HG03460 (cell line): ENCODE measurements around the gene MYL11.
A peak's percentile ranks its signal among the peaks of the same experiment; 100 is the strongest.
"Not testable (repeated sequence)": the region's sequence is repeated elsewhere in the genome, so short reads cannot be mapped to it uniquely, and the experiment has no call there.

Experiments
- ATAC-seq: cut with Tn5 transposase; IDR thresholded peaks from one replicate; pipeline ENCODE4 v1.9.1; 2021; ENCODE audit not compliant: unreplicated experiment

MYL11 gene

GRCh38 chr16:30395155-30395991 lies 20.8 kb downstream of the MYL11 start, which contains the start of gene ZNF48:
Gene ZNF48, plus strand, starts transcription at chr16:30395420. Its CDS starts 375 bp downstream, at chr16:30395795.
- ATAC-seq, result peak; percentile 74

DNA sequence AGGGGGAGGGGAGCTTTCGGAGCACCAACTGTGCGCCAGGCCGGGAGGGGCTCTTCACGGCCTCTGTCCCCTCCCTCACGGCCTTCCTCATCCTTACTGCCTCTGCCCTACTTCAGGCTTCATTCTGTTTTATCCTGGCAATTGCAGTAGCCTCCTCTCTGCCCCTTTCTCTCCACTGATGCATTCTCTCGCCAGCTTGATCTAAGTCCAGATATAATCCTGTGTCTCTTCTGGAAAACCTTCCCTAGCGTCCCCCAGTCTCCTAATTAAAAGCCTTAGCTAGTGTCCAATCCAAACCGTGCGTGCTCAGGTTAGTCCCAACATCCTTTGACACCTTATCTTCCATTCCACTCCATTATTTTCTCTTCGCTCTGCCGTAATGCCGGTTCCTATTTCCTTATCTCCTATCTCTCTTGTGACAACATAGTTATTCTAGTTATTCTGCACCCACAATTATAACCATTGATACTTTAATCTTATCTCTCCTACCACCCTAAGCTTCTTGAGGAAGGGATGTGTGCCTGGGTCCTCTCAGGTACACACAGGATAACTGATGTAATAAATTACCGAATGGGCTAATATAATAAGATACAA lies 21.5 kb downstream of the MYL11 start:
- ATAC-seq, result peak; percentile 9

DNA sequence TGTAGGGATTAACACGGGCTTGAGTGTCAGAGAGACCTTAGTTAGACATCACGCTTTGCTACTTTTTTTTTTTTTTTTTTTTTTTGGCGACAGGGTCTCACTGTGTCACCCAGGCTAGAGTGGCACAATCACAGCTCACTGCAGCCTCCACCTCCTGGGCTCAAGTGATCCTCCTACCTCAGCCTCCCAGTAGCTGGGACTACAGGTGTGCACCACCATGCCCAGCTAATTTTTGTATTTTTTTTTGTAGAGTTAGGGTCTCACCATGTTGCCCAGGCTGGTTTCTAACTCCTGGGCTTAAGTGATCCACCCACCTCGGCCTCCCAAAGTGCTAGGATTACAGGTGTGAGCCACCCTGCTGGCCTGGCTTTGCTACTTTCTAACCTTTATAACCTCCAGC lies 22.0 kb downstream of the MYL11 start:
- not testable (repeated sequence) for ATAC-seq

DNA sequence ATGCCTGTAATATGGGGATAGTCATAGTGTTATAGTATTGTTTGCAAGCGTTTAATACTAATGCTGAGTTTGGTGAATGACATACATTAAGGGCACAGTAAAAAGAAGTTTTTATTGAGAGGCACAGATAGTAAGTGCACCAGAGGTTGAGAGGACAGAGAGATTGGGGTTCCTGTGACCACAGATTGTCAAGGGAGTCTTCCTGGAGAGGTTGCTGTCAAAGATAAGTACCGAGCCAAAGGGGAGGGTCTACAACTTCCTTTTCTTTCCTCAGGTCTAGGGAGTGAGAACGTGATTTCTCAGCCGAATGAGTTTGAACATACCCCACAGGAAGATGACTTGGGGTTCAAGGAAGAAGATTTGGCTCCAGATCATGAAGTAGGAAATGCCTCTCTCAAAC lies 22.5 kb downstream of the MYL11 start:
- ATAC-seq, result no peak

DNA sequence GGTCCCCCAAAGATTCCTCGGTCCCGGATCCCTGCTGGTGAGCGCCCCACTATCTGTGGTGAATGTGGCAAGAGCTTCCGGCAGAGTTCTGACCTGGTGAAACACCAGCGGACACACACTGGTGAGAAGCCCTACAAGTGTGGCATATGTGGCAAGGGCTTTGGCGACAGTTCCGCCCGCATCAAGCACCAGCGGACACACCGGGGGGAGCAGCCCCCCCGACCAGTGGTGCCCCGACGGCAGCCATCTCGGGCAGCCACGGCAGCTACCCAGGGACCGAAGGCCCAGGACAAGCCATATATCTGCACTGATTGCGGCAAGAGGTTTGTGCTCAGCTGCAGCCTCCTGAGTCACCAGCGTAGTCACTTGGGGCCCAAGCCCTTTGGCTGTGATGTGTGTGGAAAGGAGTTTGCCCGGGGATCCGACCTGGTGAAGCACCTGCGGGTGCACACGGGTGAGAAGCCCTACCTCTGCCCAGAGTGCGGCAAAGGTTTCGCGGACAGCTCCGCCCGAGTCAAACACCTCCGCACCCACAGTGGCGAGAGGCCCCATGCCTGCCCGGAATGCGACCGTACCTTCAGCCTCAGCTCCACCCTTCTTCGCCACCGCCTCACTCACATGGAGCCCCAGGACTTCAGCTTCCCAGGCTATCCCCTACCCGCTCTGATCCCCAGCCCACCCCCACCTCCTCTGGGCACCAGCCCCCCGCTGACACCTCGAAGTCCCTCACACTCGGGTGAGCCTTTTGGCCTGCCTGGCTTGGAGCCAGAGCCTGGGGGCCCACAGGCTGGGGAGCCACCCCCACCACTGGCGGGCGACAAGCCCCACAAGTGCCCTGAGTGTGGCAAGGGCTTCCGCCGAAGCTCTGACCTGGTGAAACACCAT lies 23.4 kb downstream of the MYL11 start:
- ATAC-seq, result no peak

GRCh38 chr16:30398661-30399434 lies 24.2 kb downstream of the MYL11 start:
- ATAC-seq, result no peak

DNA sequence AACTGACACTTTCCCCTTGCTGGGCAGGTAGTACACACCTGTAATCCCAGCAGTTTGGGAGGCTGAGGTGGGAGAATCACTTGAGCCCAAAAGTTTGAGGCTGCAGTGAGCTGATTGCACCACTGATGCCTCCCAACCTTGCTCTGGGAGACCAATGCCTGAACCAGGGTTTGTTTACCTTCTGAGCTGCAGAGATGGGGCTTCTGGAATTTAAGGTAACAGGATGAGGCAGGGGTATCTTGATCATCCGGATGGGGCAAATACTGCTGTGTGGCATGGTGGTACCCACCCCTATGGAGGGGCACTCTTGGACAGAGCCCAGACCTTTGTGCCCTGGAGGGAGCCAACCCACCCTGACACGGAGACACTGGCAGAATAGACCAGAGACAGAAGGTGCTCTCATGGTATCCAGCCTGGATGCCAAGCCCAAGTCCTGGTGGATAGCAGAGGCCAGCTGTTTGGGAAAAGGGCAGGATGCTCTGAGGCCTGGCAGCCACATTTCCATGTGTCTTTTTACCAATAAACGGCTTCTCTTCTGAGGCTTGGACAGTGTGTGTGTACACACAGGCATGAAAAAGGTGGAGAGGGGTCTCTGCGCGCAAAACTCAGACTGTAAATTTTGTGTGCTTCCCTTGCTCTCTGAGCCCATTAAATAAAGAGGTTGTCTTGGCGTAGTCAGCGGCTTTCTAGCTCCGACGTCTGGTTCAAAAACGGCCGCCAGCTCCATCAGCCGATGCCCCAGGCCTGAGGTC lies 25.0 kb downstream of the MYL11 start:
- no peak for ATAC-seq

DNA sequence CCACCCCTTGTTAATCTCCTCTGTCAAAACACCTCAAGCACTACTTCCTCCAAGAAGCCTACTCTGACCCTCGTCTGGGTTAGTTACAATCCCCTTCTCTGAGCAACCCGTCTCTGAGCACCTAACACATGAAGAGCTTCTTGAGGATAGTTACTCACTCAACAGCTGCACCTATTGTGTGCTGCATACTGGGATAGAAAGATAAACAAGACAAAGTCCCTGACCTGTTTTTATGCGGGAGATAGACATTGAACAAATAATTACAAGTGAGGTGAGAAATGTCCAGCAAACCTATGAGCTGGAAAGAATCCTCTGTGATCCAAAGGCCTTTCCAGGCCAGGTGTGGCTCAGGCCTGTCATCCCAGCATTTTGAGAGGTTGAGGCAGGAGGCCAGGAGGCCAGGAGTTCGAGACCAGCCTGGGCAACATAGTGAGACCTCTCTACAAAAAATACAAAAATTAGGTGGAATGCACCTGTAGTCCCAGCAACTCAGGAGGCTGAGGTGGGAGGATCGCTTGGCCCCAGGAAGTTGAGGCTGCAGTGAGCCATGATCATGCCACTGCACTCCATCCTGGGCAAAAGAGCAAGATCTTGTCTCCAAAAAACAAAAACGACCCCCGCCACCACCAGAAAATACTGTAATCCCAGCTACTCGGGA lies 27.3 kb downstream of the MYL11 start:
- no peak for ATAC-seq

GRCh38 chr16:30406795-30407101 lies 32.1 kb downstream of the MYL11 start:
- no peak for ATAC-seq

DNA sequence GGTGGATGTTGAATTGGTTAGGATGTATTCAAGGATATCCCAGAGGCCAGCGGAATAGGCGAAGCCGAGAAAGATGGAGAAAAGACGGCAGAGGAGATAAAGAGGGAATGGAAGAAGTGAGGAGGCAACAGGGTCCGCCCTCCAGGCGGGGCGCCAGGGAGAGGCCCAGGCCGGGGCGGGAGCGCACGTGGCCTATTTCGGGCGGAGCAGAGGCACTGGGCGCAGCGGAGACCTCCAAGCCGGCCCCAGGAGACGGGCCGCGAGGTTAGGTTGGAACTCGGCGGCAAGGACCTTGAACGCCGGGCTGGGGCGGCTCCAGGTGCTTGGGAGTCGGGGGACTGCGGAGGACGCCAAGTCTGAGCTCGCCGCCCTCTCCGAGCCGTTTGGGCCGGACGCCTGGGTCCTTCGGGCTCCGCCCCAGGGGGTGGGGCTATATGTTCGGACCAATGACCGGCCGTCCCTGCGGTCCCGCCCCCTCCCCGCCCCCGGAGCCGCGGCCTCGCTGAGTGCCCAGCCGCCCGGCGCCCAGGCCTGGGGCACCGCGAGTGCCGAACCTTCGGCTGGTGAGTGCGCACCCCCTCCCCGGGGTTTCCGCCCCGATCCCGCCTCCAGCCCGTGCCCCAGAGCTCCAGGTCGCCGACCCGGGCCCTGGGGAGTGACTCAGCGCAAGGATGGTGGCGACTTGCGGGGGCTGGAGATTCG lies 32.7 kb downstream of the MYL11 start, which contains the start of gene ZNF771:
ZNF771 (plus strand) TSS at position 505 of the 702 bp plus-strand sequence. CDS start 448 bp downstream, outside the sequence.
- ATAC-seq, result peak; percentile 77

- no peak for ATAC-seq
These were observed 33.4 kb downstream of the MYL11 start for GRCh38 chr16:30407804-30408534.

DNA sequence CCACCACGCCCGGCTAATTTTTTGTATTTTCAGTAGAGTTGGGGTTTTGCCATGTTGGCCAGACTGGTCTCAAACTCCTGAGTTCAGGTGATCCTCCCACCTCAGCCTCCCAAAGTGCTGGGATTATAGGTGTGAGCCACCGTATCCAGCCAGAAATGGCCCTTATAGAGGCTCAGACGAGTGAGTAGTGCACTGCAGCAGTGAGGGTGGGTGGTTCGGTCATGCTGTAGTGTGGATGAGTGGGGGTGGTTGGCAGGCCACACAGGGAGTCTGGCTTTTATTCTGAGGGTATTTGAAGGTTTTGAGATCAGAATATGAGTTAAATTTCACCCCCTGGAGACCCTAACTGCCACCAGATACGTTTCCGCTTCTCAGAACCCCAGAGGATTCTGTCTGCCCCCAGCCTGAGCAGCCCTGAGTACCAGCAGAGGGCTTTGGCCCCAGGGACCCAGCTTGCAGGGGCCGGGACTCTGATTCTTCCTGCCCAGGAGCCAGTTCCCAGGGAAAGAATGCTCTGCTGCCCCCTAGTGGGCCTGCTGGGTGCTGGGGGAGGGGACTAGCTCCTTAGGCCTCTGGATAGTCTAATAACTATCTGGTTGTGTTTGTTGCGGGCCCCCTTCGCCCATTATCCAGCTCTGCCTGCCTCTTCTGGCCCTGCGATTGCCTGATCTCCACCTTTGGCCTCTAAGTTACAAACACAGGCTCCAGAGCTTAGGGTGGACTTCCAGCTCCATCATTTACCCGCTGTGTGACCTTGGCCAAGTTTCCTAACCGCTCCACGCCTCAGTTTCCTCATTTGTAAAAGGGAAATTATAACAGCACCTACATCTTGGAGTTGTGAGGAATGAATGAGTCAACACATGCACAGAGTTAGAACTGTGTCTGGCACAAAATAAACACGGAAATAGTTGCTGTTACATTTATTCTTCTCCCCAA lies 34.8 kb downstream of the MYL11 start:
- ATAC-seq, result no peak

GRCh38 chr16:30413112-30413806 lies 38.7 kb downstream of the MYL11 start:
- ATAC-seq, result no peak

DNA sequence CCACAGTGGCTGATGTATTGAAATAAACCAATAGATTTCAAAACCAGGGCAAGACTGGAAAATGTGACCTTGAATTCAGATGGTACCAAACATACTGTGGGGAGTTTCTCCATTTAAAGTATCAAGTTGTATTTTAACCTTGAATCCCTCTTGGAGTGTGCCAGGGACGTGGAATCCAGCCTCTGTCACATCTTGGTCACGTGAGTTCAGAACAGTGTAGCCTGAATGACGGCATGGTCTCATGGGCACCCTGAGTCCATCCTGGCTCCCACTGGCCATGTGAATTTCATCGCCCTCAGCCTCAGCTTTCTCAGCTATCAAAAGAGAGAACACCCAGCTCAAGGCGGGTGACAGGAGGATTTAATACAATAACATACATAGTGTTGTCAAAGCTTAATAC lies 39.6 kb downstream of the MYL11 start:
- ATAC-seq, result no peak

DNA sequence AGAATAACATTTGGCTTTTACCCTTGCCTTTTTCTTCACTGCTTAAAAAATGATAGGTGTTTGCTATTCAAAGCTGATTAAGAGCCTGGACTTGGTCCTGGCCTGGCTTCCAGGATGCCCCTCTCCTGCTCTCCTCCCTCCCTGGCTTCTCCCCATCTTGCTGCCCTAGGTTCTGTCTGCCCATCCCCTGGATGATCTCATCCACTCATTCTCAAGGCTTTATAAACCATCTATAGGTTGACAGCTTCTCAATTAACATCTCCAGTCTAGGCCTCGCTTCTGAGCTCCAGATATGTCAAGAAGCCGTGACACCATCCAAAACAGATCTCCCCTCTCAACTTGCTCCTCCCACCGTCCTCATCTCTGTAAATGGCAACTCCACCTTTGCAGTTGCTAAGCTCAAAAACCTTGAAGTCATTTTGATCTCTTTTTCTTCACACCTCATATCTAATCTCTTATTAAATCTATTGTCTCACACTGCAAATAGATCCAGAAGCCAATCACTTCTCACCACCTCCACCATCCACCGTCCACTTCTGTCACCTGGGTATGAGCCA lies 41.5 kb downstream of the MYL11 start:
- no peak for ATAC-seq
